CD4-positive, alpha-beta memory T cell (primary cell): ENCODE data around the gene SYNRG. TPM values are rescaled to one million over a fixed set of nuclear protein-coding genes. Genes with fewer than 3 reads are reported as not detected.

Source experiments
- CTCF ChIA-PET: fragments of 350-600 bp; sonication (Branson Sonifier 250); formaldehyde crosslinking; loops from one replicate; lab custom pipeline; 2021; ENCODE audit warnings: inconsistent platforms; ENCODE audit not compliant: partially characterized antibody; lab: Charles Lee
- POLR2A ChIA-PET: fragments of 350-600 bp; sonication (Branson Sonifier 250); formaldehyde crosslinking; loops from one replicate; lab custom pipeline; 2021; ENCODE audit not compliant: partially characterized antibody; lab: Charles Lee
- DNase-seq, 5 donors: peaks; one replicate each; pipeline versions ENCODE4 v3.0.0 to v3.0.0-alpha.2; 2020 to 2022; ENCODE audit warnings: mixed read lengths in 1 of 5
- H3K27ac ChIP-seq: one replicate; pipeline ENCODE4 v1.7.0; 2013; ENCODE audit warnings: low read depth, low read length
- H3K27me3 ChIP-seq: 2 replicates; pipeline ENCODE4 v1.7.0; 2013; ENCODE audit warnings: mild to moderate bottlenecking, low read length, moderate library complexity; ENCODE audit not compliant: insufficient read depth
- H3K36me3 ChIP-seq: 2 replicates; pipeline ENCODE4 v1.7.0; 2013; ENCODE audit warnings: mild to moderate bottlenecking, low read length, moderate library complexity; ENCODE audit not compliant: insufficient read depth
- H3K4me1 ChIP-seq: 2 replicates; pipeline ENCODE4 v1.7.0; 2013; ENCODE audit warnings: mild to moderate bottlenecking, low read length, moderate library complexity; ENCODE audit not compliant: insufficient read depth
- H3K4me3 ChIP-seq, 2 donors: one replicate each; pipeline ENCODE4 v1.7.0; 2013; ENCODE audit warnings: low read length in 2 of 2, mild to moderate bottlenecking in 1 of 2
- H3K9me3 ChIP-seq, 2 donors: one replicate each; pipeline ENCODE4 v1.7.0; 2013; ENCODE audit warnings: low read length in 2 of 2, control low read depth in 1 of 2; ENCODE audit not compliant: control insufficient read depth in 1 of 2
- H3K27ac Mint-ChIP-seq, 7 donors: one replicate each; pipeline ENCODE4 v1.8.0; 2020 to 2021; ENCODE audit warnings: mixed read lengths in 7 of 7, mild to moderate bottlenecking in 6 of 7, inconsistent platforms in 3 of 7, moderate library complexity in 3 of 7
- H3K27me3 Mint-ChIP-seq, 2 donors: one replicate each; pipeline ENCODE4 v1.8.0; 2020 to 2021; ENCODE audit warnings: mixed read lengths in 2 of 2
- H3K36me3 Mint-ChIP-seq, 2 donors: one replicate each; pipeline ENCODE4 v1.8.0; 2020 to 2021; ENCODE audit warnings: mixed read lengths in 2 of 2, inconsistent platforms in 1 of 2, mild to moderate bottlenecking in 1 of 2
- H3K4me1 Mint-ChIP-seq, 4 donors: one replicate each; pipeline ENCODE4 v1.8.0; 2020 to 2021; ENCODE audit warnings: mixed read lengths in 4 of 4, mild to moderate bottlenecking in 1 of 4
- H3K4me3 Mint-ChIP-seq, 8 donors: one replicate each; pipeline ENCODE4 v1.8.0; 2020 to 2021; ENCODE audit warnings: mixed read lengths in 8 of 8, mild to moderate bottlenecking in 7 of 8, moderate library complexity in 6 of 8, inconsistent platforms in 3 of 8
- H3K9me3 Mint-ChIP-seq, 8 donors: one replicate each; pipeline ENCODE4 v1.8.0; 2020 to 2021; ENCODE audit warnings: mixed read lengths in 8 of 8, mild to moderate bottlenecking in 5 of 8, inconsistent platforms in 3 of 8, moderate library complexity in 1 of 8
- intact Hi-C: fragments of 100-400 bp; cut with micrococcal nuclease; formaldehyde crosslinking; loops from one replicate; pipeline ENCODE4 v1.15.1; 2023
- polyA plus RNA-seq, 2 donors: library from polyadenylated mRNA; unstranded; fragments of 300-500 nt; fragmentation: Illumina TruSeq; gene quantifications; one replicate each; pipeline ENCODE4 v1.2.3, GENCODE V29; 2021
- total RNA-seq, 2 experiments: library from RNA; stranded (reverse); gene quantifications; one replicate each; pipeline ENCODE4 v1.2.3, GENCODE V29; 2021

Gene SYNRG
- total and polyA plus RNA-seq, 4 experiments from 2014 or later, result 34.2 to 148 (median 116) TPM

DNA sequence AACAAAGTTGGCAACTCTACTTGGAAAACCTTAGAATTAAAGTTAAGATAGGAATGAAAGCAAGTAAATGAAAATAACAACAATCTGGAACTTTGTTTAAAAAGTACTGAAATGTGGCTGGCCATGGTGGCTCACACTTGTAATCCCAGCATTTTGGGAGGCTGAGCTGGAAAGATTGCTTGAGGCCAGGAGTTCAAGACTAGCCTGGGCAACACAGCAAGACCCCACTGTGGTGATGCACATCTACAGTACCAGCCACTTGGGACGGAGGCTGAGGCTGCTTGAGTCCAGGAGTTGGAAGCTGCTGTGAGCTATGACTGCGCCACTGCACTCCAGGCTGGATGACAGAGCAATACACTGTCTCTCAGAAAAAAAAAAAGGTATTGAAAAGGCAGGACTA lies 51.7 kb downstream of the SYNRG start:
- Mint-ChIP-seq H3K9me3 (no peaks in the 10 kb centered on the region), H3K27ac (no peak overlapping the region)
- H3K36me3 ChIP-seq, result peaks cover 48% of the 10 kb centered on the region

DNA sequence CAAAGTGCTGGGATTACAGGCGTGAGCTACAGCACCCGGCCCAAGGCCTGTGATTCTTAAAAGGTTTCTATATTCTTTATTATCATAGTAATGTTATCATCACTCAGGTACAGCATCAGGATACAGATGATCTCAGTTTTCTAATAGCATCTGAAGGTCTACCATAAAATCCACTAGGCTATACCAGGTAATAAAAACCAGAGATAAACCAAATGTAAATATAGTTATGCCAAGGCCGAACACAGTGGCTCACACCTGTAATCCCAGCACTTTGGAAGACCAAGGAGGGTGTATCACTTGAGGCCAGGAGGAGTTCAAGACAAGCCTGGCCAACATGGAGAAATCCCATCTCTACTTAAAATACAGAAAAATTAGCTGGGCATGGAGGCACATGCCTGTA lies 53.8 kb downstream of the SYNRG start:
- H3K4me3 ChIP-seq, result no peak overlapping the region
- ChIA-PET CTCF (interaction anchor here (1.2 kb wide), 1 partner anchor 14 kb away, joined by 4 read pairs; no protein-coding TSS in a partner anchor), POLR2A (interaction anchor here (0.6 kb wide), 1 partner anchor 606 kb away, joined by 3 read pairs; the partner anchor contains the start of gene AATF)
- peaks cover 30% of the 10 kb centered on the region for H3K4me1 ChIP-seq
- no peak for DNase-seq
- no peak overlapping the region for H3K27ac ChIP-seq
- Mint-ChIP-seq H3K4me1 (peaks cover 30 to 51% (median 38%) of the 10 kb centered on the region in 4 donors), H3K9me3 (no peaks in the 10 kb centered on the region), H3K27me3 (no peaks in the 10 kb centered on the region), H3K36me3 (peaks cover 40 to 74% of the 10 kb centered on the region in 2 donors), H3K27ac (peak overlapping the region in 1 of 7 donors; percentile 41), H3K4me3 (no peak overlapping the region)
- no peaks in the 10 kb centered on the region for H3K9me3 ChIP-seq
- peaks cover 31% of the 10 kb centered on the region for H3K36me3 ChIP-seq
- no peaks in the 10 kb centered on the region for H3K27me3 ChIP-seq
- intact Hi-C loops, result no loop called here

More for the DNA sequence above, 51.7 kb downstream of the SYNRG start:
- no peaks in the 10 kb centered on the region for H3K27me3 Mint-ChIP-seq
- peaks cover 17 to 30% (median 19%) of the 10 kb centered on the region in 4 donors for H3K4me1 Mint-ChIP-seq
- ChIA-PET POLR2A (no interaction called here), CTCF (no interaction called here)
- Histone ChIP-seq H3K27me3 (no peaks in the 10 kb centered on the region), H3K27ac (no peak overlapping the region), H3K9me3 (no peaks in the 10 kb centered on the region), H3K4me1 (peaks cover 9% of the 10 kb centered on the region), H3K4me3 (no peak overlapping the region)
- intact Hi-C loops, result no loop called here
- no peak for DNase-seq
- H3K36me3 Mint-ChIP-seq, result peaks cover 37 to 70% of the 10 kb centered on the region in 2 donors
- H3K4me3 Mint-ChIP-seq, result no peak overlapping the region

DNA sequence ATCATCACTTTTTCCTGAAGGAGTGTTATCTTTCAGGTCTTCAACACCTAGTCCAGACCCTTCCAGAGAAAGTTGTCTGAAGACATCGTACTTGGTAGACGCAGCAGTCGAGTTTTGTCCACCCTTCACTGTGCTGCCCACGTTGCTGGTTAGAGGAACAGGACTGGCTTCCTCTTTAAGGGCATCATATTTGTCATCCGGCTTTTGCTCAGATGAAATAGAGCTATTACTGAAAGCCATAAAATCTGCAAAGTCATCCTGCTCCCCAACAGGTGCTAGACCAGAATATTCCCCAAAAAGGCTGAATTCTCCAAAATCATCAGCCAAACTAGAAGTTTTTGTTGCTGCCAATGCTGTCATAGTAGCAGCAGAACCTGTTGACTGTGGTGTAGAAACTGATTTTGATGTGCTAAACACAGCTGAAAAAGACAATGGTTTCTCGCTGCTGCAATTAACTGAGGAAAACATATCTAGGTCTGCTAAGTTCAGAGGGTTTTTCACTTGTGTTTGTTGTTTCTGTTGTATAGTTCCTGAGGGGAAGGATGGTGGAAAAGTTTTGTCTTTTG lies 55.7 kb downstream of the SYNRG start:
- Mint-ChIP-seq H3K4me1 (peaks cover 31 to 63% (median 45%) of the 10 kb centered on the region in 4 donors), H3K36me3 (peaks cover 47 to 68% of the 10 kb centered on the region in 2 donors), H3K4me3 (peak overlapping the region in 2 of 8 donors; percentile 17 to 18), H3K9me3 (no peaks in the 10 kb centered on the region), H3K27ac (peak overlapping the region in 5 of 7 donors; percentile 25 to 89 (median 77)), H3K27me3 (no peaks in the 10 kb centered on the region)
- Histone ChIP-seq H3K9me3 (no peaks in the 10 kb centered on the region), H3K4me3 (no peak overlapping the region), H3K36me3 (peaks cover 20% of the 10 kb centered on the region), H3K27ac (no peak overlapping the region), H3K27me3 (no peaks in the 10 kb centered on the region), H3K4me1 (peaks cover 36% of the 10 kb centered on the region)
- POLR2A ChIA-PET, result interaction anchor here (1.5 kb wide), 1 partner anchor 56 kb away, joined by 4 read pairs; the partner anchor contains the start of gene SYNRG
- DNase-seq, result no peak
- intact Hi-C loops, result no loop called here
- CTCF ChIA-PET, result interaction anchor here (0.6 to 1.5 kb wide), 2 partner anchors 51 to 163 kb away, joined by 3 to 5 read pairs; no protein-coding TSS in a partner anchor

DNA sequence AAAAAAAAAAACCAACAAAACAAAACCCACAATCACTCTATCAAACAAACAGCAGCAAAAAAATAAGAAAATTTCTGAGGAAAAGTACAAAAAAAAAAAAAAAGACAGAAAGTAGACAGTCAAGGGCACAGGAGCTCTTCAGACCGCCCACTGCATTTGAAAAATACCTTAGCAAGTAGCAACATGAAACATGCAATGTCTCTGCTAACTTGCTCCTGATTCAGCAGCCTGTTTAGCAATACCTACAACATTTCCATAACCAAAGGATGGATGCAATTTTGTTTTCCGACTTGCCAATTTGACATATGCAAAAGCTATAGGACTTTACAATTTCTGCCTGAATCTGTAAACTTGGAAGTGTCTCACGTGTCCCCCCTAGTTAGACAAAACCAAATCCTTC lies 57.4 kb downstream of the SYNRG start:
- peaks cover 13% of the 10 kb centered on the region for H3K36me3 ChIP-seq
- Mint-ChIP-seq H3K4me1 (peaks cover 33 to 75% (median 55%) of the 10 kb centered on the region in 4 donors), H3K27ac (peak overlapping the region; percentile 0 to 84 (median 69)), H3K36me3 (peaks cover 34 to 64% of the 10 kb centered on the region in 2 donors), H3K4me3 (peak overlapping the region in 4 of 8 donors; percentile 11 to 62 (median 34)), H3K27me3 (no peaks in the 10 kb centered on the region), H3K9me3 (no peaks in the 10 kb centered on the region)
- H3K4me1 ChIP-seq, result peaks cover 52% of the 10 kb centered on the region
- H3K27ac ChIP-seq, result no peak overlapping the region
- no peak for DNase-seq
- ChIA-PET CTCF (no interaction called here), POLR2A (interaction anchor here (1.0 to 1.5 kb wide), 2 partner anchors 52 to 57 kb away, joined by 3 to 4 read pairs; partner anchors contain the start of gene SYNRG)
- H3K9me3 ChIP-seq, result no peaks in the 10 kb centered on the region
- H3K4me3 ChIP-seq, result no peak overlapping the region
- H3K27me3 ChIP-seq, result no peaks in the 10 kb centered on the region
- intact Hi-C loops, result no loop called here

DNA sequence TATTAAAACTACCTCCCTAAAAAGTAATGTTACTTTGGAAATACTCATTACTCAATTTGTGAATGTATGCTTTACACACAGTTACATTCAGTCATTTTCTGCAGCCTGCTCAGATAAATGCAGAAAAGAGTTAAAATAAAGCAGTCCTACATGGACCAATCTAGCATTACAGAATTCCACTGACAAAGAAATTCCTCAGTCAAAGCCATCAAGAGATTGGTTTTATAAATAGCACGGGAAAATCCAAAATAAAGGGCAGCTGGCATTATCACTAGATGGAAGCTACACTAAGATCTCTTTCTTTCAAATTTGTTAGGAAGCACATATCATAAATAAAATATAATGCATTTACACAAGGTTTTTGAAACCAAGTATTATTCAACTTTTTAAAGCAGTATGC lies 61.2 kb downstream of the SYNRG start:
- Mint-ChIP-seq H3K4me3 (peak overlapping the region in 1 of 8 donors; percentile 11), H3K36me3 (peaks cover 24 to 67% of the 10 kb centered on the region in 2 donors), H3K9me3 (no peaks in the 10 kb centered on the region), H3K4me1 (peaks cover 26 to 61% (median 48%) of the 10 kb centered on the region in 4 donors), H3K27ac (peak overlapping the region in 2 of 7 donors; percentile 13 to 23), H3K27me3 (no peaks in the 10 kb centered on the region)
- H3K9me3 ChIP-seq, result no peaks in the 10 kb centered on the region
- no peaks in the 10 kb centered on the region for H3K27me3 ChIP-seq
- peaks cover 13% of the 10 kb centered on the region for H3K36me3 ChIP-seq
- H3K4me1 ChIP-seq, result peaks cover 54% of the 10 kb centered on the region
- intact Hi-C loops, result no loop called here
- no peak for DNase-seq
- no peak overlapping the region for H3K4me3 ChIP-seq
- no peak overlapping the region for H3K27ac ChIP-seq
- ChIA-PET CTCF (no interaction called here), POLR2A (no interaction called here)

DNA sequence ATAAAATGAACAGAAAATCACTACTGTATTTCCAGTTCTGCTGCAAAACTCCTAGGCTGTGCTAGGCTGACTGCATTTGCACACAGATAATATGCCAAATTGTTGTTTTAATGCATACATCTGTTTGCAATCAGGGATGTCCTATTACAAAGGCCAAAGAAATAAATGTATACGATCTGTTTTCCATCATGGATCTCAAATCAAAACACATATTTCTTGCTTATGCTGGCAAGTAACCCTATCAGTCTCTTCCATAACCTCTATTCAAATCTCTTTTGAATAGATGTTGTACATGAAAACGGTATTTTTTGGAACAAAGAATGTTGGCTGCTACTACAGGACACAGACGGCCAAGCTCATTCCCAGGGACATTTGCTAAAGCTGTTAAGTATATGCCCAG lies 62.9 kb downstream of the SYNRG start:
- intact Hi-C loops, result no loop called here
- DNase-seq, result no peak
- Histone ChIP-seq H3K4me3 (no peak overlapping the region), H3K27ac (no peak overlapping the region), H3K27me3 (no peaks in the 10 kb centered on the region), H3K36me3 (peaks cover 25% of the 10 kb centered on the region), H3K4me1 (peaks cover 37% of the 10 kb centered on the region), H3K9me3 (no peaks in the 10 kb centered on the region)
- Mint-ChIP-seq H3K4me1 (peaks cover 15 to 44% (median 32%) of the 10 kb centered on the region in 4 donors), H3K4me3 (no peak overlapping the region), H3K36me3 (peaks cover 33 to 66% of the 10 kb centered on the region in 2 donors), H3K27ac (peak overlapping the region in 3 of 7 donors; percentile 42 to 74 (median 73)), H3K27me3 (no peaks in the 10 kb centered on the region), H3K9me3 (no peaks in the 10 kb centered on the region)
- ChIA-PET CTCF (no interaction called here), POLR2A (no interaction called here)

DNA sequence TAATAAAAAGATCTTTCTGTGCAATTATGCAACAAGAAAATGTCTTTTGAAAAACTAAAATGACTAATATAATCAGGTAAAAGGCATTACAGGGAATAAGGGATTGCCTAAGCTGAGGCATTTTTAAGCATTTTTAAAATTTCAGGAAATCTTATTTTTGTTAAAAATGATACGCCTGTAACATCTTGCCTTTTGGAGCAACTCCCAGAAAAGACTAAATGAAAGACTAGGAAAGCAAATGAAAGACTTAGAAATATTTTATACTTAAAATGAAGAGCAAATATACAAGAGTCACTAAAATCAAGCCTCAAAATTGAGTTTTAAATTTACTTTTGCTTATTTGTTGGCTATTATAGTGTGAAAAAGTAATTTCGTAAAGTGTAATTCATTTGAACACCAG lies 63.7 kb downstream of the SYNRG start:
- no peaks in the 10 kb centered on the region for H3K9me3 ChIP-seq
- ChIA-PET CTCF (interaction anchor here (0.7 kb wide), 1 partner anchor 61 kb away, joined by 3 read pairs; no protein-coding TSS in a partner anchor), POLR2A (no interaction called here)
- H3K27me3 Mint-ChIP-seq, result no peaks in the 10 kb centered on the region
- H3K4me1 Mint-ChIP-seq, result peaks cover 12 to 36% (median 24%) of the 10 kb centered on the region in 4 donors
- intact Hi-C loops, result no loop called here
- peaks cover 32 to 66% of the 10 kb centered on the region in 2 donors for H3K36me3 Mint-ChIP-seq
- no peak overlapping the region for H3K27ac ChIP-seq
- no peak overlapping the region for H3K4me3 Mint-ChIP-seq
- H3K4me3 ChIP-seq, result no peak overlapping the region
- H3K27me3 ChIP-seq, result no peaks in the 10 kb centered on the region
- no peak overlapping the region for H3K27ac Mint-ChIP-seq
- peaks cover 33% of the 10 kb centered on the region for H3K36me3 ChIP-seq
- DNase-seq, result no peak
- peaks cover 29% of the 10 kb centered on the region for H3K4me1 ChIP-seq
- H3K9me3 Mint-ChIP-seq, result no peaks in the 10 kb centered on the region
